Measurements from ENCODE around the gene RPL3. TPM values are rescaled to one million over a fixed set of nuclear protein-coding genes. Genes with fewer than 3 reads are reported as not detected.

The RPL3 gene
- total RNA-seq, 1 donor from 2014 or later, result 1,736 TPM

GRCh38 chr22:39284142-39284980 lies 35.1 kb downstream of the RPL3 start:
- intact Hi-C loops (cut with micrococcal nuclease), result no loop called here

GRCh38 chr22:39283322-39284141 lies 35.9 kb downstream of the RPL3 start:
- intact Hi-C loops (cut with micrococcal nuclease), result no loop called here

DNA sequence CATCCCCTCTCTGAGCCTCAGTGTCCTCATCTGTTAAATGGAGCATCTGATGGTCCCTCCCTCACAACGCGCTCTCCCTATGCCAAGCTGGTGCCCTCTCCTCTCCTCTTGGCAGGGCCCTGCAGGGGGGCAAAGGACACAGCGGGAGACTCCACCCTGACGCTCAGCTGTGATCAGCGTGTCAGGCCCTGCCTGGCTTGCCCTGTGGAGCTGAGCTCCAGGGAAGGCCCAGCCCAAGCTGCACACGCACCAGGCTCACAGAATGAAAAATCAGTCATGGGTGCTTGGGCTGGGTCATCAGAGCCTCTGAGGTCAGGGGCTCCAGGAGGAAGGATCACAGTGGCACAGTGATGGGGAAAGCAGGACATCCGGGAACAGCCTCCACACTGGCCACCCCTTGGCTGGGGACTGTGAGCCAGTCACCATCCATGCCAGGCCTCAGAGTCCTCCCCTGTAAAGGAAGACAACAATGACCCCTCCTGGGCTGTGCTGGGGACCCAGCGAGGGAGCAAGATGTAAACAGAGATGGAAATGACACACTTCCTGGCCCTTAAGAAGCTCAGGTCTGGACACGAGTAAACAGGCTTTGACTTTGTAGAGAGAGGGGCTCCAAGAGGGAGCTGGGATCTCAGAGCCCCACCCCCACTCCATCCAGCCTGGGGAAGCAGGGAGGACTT lies 36.6 kb downstream of the RPL3 start:
- intact Hi-C loops (cut with micrococcal nuclease), result no loop called here

- intact Hi-C loops (cut with micrococcal nuclease), result no loop called here
These were observed 38.3 kb downstream of the RPL3 start for GRCh38 chr22:39281126-39281525.

GRCh38 chr22:39280250-39280649 lies 39.2 kb downstream of the RPL3 start:
- intact Hi-C loops (cut with micrococcal nuclease), result no loop called here

DNA sequence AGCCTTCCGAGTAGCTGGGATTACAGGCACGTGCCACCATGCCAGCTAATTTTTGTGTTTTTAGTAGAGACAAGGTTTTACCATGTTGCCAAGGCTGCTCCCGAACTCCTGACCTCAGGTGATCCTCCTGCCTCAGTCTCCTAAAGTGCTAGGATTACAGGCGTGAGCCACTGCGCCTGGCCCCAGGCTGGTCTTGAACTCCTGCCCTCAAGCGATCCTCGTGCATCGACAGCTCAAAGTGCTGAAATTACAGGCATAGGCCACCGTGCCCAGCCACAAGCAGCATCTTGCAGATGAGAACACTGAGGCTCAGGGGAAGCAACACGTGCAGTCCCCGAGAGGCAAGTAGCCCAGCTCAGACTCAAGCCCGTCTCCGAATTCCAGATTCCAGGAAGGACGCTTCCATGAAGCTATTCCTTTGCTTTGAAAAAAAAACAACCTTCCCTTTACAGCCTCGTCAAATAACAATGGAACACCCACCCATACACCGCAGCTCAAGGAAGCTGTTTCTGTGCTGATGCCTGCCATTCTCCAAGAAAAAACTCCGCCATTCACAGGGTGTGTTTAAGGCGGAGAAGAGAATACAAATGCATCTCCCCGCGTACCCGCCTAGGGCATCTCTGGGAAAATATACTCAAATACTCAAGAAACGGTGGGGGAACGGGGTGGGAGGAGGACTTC lies 40.1 kb downstream of the RPL3 start:
- intact Hi-C loops (cut with micrococcal nuclease), result no loop called here

DNA sequence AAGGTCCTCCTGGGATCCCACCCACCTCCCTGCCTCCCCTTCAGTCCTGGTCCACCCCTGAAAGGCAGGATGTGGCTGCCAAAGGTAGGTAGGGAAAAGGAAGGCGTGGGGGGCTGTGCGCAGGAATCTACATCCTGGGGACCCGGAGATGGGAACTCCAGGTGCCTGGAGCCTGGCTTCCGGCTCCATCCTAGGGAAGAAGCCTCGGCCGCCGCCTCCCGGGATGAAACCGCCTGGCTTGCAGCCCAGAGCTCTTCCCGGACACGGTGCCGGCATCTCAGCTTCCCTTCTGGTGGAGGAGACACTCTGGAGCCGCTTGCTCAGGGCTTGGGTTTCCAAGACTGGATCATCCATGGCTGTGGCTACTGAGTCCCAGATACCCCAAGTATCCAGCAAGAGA lies 41.4 kb downstream of the RPL3 start:
- intact Hi-C loops (cut with micrococcal nuclease), result no loop called here

DNA sequence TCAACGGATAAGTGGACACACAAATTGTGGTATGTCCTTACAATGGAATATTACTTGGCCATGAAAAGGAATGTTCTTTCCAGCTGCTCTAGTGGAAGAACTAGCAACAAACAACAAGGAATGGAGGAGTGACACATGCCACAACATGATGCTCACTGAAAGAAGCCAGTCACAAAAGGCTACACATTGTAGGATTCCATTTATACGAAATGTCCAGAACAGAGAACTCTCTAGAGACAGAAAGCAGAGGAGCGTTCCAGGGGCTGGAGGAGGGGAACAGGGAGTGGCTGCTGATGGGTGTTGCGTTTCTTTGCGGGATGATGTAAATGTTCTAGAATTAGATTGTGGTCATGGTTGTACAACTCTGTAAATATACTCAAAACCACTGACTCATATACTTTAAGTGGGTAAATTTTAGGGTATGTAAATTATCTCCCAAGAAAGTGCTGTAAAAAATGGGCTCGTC lies 42.2 kb downstream of the RPL3 start:
- intact Hi-C loops (cut with micrococcal nuclease), result no loop called here

DNA sequence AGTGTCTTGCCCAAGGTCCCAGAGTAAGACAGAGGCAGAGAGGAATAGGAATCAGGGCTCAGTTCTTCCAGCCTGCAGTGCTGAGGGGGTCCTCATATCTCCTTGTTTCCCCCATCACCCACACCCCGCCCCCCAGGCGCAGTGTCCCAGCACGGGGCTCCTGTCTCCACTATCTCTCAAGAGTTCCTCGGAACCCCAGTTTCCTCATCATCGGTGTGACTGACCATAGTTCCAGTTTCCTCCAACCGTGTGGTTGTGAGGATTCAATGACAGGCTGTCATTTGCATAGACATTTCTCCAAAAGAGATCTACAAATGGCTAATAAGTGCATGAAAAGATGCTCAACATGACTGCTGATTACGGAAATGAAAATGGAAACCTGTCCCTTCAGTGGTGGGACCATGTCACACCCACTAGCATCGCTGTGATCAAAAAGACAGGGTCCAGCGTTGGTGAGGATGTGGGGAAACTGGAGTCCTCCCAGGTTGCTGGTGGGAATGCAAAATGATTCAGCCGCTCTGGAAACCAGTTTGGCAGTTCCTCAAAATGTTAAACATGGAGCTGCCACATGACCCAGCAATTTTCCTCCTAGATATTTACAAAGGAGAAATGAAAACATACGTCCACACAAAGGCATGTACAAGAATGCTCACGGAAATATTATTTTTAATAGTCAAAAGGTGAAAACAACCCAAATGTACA lies 42.8 kb downstream of the RPL3 start:
- intact Hi-C loops (cut with micrococcal nuclease), result no loop called here

DNA sequence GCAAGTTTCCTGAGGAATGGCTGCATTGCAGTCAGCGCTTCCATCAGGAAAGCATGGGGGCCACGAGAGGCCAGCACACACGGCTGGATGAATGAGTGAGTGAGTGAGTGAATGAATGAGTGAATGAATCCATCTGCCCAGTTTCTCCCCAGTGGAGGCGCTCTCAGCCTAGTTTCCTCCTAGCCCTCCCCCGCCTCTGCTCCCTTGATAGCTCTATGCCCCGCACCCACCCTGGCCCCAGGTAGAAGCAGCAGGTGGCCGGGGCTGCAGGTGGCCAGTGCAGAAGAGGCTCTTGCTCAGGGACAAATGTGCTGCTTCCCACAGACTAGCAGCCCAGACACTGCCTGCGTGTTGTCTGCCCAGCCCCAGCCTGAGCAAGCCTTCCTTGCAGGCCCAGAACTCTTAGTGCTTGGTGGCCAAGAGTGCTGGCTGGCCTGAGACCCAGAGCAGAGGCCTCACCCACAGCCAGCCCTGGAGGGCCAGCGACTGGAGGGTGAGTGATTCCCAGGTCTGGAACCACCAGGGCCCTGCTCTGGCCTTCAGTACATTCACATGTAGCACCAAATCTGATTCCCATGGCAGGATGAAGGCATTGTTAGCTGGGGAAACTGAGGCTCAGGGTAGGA lies 43.5 kb downstream of the RPL3 start:
- intact Hi-C loops (cut with micrococcal nuclease), result no loop called here

DNA sequence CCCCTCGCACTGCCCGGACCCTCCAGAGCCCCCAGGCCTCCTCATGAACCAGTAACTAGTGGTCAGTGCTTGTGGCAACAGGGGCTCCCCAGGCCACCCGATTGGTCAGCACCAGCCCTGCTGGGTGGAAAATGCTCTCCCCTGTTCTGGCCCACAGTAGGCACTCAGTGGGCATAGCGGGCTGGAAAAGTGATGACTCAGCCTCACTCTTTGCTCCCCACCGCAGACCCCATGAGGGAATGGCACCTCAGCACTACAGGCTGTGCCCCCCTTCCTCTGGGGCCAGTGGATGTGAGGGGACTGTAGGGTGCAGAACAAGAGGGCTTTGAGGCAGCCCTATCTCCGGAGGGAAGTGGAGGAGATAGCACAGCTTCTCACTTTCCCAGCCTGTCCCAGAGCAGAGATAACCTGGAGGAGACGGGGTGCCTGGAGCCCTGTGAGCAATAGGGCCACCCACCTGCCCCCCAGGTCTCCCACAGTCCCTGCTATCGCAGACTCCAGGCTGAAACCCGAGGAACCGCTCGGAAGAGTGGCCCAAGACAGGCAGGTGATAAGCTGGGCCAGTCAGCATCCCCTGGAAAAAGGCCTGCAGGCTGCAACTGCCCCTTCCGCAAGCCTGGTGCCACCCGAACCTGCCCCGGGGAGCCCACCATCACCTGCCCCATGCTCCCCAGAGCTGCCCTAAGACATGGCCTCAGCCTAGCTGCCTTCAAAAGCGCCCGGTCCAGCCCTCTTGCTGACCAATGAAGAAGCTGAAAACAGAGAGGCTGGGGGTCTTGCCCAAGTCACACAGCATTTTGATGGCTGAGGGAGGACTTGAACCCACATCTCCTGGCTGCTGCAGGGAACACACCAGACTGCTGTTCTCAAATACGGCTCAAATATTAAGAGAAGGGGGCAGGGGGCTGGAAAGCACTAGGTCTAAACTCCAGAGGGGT lies 45.2 kb downstream of the RPL3 start:
- intact Hi-C loops (cut with micrococcal nuclease), result no loop called here

DNA sequence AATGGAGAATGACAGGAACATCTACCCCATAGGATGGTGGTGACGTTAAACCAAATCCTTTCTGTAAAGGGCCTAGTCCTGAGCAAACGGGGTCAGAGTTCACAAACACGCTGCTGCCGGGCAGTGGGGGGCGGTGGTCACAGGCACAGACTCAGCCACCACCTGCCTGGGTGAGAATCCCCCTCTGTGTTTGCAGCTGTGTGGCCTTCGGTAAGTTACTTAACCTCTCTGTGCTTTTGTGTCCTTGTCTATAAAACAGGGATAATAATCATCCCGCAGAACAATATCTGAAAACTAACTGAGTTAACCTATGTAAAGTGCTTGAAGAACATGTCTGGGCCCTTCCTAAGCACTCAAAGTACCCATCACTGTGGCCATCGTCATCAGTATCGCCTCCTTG lies 48.6 kb downstream of the RPL3 start:
- intact Hi-C loops (cut with micrococcal nuclease), result no loop called here

- intact Hi-C loops (cut with micrococcal nuclease), result no loop called here
These were observed 49.1 kb downstream of the RPL3 start for GRCh38 chr22:39270280-39270679.

DNA sequence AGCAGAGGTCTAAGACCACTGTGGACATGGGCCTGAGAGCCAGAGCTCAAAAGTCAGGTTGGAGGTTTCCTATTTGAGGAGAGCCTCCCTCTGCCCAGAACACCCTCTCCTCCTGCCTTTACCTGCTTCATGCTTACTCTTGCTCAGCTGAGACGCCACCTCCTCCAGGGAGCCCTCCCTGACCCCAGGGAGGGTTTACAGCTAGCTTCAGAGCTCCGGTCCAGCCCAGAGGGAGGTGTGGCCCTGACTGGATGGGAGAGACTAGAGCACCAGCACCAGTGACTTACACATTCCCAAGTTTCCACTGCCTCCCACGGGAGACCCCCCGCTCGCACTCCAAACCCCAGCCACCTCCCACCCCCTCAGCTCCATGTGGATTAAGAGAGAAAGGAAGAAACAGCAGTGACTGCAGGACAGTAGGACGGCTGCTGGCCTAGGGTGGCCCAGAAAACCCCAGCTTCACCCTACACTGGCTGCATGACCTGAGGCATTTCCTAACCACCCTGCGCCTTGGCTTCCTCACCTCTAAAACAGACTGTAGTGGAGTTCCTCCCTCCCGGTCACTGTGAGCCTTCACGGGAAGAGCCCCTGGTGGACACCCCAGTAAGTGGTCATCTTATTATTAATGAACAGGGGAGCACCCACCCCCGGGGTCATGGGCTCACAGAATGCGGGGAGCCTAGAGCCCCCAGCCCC lies 50.2 kb downstream of the RPL3 start:
- intact Hi-C loops (cut with micrococcal nuclease), result no loop called here

DNA sequence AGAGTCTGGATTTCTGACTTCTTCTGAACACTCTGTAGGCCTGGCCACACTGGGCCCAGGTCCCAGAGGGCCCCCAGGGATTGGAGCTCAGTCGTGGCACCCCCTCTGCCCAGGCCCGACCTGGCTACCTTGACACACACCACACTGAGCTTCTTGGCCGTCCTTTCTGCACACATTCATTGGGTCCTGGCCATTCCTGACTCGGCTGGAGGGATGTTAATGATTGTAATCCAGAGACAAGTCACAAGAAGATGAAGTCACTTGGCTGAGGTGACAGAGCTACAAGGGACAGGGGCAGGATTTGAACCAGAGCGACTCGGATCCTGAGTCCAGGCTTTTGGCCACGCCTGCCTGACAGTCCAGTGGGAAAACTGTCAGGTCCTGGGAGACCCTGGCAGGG lies 50.8 kb downstream of the RPL3 start:
- intact Hi-C loops (cut with micrococcal nuclease), result no loop called here

DNA sequence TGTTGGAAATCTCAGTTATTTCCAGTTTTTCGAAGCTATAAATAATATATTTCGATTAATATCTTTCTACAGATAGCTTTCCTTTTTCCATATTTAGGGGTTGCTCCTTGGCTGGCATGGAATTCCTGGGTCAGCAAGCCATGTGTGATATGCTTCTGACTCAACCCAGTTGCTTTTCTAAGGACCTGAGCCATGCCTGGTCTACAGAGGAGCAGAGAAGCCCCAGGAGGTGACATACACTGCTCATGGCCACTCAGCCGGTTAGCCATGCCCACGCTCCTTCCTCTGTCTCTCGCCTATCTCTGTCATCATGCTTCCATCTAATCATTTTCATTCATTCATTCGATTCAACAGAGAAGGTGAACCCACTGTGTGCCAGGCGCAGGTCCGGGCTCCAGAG lies 51.4 kb downstream of the RPL3 start:
- intact Hi-C loops (cut with micrococcal nuclease), result no loop called here

GRCh38 chr22:39266398-39267030 lies 52.9 kb downstream of the RPL3 start:
- intact Hi-C loops (cut with micrococcal nuclease), result no loop called here

Measured in T-helper 2 cell treated with Interferon-gamma antibody and Interleukin-4, amounts not matched to agents 100 ng/mL and 5 ng/mL, for 36 hours (primary cell).